SK-N-MC (cell line): ENCODE results near the gene SRGAP1.

Experiments used
- EZH2 ChIP-seq: fragments of 200-600 bp; sonication (generic); IDR thresholded peaks from one replicate; pipeline ENCODE4 v1.6.1; 2017; ENCODE audit warnings: antibody characterized with exemption
- FOXP2 ChIP-seq: optimal IDR thresholded peaks from 2 replicates; pipeline ENCODE3; 2011; ENCODE audit warnings: mild to moderate bottlenecking, moderate library complexity; ENCODE audit not compliant: insufficient read depth; ENCODE audit errors: extremely low read length, control extremely low read depth
- POLR2AphosphoS5 ChIP-seq: IDR thresholded peaks from 2 replicates; pipeline ENCODE4 v1.6.1; 2012; ENCODE audit warnings: mild to moderate bottlenecking, low read depth, low read length, borderline replicate concordance

GRCh38 chr12:63864454-63864706 is 19.9 kb downstream of the SRGAP1 start:
- TF ChIP-seq POLR2AphosphoS5 (no peak), EZH2 (no peak), FOXP2 (no peak)
